Stimulated activated CD4-positive, alpha-beta T cell treated with anti-CD3 and anti-CD28 coated beads, Interleukin-1b, Interleukin-23, amount 100 ng/mL, for 48 hours (primary cell): ENCODE results near the gene EPAS1.

Experiments used
- DNase-seq: peaks from one replicate; pipeline ENCODE4 v3.0.0-alpha.2; 2020

The EPAS1 gene

DNA sequence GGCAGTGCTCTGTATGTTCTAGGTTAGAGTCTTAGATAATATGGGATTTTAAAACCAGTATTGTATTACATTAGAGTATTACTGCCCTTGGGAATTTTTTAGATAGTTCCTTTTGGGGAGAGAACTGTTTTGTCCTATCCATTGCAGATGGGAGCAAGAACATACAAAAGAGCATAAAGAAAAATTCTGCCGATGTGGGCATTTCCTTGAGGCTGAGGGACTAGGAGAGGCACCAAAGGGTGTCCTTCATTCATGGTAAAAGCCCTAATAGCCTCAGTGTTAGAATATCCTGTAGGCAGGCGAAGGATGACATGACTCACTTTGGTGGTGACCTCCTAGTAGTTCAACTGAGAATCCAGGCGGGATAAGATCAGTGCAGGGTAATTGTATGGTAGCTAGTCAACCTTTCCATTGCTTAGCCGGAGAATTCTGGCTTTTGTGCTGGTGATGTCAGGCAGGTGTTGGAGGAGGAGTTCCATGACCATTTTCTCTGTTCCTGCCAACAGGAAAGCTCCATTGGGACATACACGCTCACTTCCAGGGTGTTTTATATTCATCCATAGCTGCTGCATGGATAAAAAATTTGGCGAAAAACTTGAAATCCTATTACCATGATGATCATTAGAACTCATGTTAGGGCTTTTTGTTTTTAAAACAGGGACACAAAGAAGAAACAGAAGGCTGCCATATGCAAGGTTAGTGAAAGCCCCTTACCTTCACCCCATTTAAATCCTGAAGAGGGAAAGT is 28.1 kb downstream of the EPAS1 start:
- DNase-seq = no peak

DNA sequence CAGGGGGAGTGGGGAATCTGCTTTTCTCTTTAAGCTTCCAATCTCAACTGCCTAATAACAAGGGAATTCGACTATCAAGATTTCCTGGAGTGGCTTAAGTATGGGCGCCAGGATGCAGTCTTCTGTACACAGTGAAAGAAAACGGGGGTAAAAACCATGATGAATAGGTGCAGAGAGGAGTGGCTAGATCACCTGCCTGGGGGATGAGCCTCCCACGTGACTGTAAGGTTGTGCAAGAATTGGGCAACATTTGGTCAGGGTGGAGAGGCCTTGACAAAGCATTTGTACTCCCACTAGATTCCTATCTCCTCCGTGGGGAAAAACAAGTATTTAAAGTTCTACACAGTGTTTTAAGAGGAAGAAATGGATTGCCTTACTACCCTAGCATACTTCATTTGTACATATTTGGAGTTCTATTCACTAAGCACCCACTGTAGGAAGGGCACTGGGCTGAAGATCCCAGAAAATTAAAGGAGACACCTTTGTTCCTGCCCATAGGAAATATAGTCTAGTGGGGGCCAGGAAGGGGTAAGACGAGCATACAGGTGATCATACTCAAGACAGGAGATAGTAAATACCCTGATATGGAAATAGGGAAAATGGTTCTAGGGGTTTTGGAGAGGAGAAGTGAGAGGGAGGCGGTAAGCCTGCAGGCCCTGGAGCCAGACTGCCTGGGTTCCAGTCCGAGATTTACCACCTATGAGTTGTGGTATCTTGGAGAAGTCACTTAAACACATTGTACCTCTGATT is 29.2 kb downstream of the EPAS1 start:
- DNase-seq = no peak

DNA sequence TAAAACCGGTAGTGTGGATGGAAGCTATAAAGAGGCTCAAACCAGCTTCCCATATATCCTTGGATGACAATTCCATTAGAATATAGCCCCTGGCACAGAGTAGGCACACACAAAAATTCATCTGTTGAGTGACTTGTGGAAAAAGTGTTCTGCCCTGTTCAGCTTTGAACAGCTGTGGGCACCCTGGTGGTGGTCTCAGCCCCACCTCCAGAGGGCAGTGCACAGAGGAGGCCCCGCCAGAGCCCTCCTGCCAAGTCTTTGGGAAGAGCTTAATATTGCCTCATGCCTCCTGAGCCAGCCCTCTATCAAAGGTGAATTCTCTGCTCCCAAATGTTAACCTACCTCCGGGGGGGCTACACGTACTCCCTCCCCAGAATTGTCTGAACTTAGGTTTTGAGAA is 30.4 kb downstream of the EPAS1 start:
- DNase-seq = no peak

DNA sequence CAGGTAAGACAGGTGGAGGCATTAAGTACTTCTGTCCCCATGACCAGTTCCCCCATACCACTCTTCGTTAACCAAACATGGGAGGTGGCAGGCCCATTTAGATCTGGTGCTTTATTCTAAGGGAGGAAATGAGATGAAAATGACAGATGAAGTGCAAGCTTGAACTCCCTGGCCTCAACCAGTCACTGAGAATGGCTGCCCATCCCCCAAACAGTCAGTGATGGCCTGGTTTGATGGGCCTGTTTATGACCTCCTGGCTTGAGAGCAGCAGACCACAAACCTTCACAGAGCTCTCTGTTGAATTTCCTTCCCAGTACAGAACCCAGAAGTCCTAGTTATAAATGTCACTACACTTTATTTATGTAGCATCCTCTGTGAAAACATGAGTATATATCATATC is 31.1 kb downstream of the EPAS1 start:
- no peak for DNase-seq

DNA sequence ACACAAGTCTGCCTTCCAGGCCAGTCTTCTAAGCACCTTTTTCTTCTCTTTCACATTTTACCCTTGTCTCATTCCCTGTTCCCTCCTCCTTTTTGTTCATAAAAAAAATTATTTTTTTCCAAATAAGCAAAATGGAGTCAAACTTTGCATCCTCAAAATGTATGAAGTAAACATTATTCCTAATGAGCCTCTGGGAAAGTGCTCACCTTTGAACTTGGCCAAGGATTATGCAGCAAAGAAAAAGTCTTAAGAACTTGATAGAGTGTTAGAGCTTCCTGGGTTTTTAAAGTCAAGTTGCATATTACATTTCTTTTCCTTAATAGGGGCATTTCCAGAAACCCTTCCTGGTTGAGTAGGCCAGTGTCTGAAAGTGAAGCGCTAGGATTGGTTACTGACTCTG is 31.6 kb downstream of the EPAS1 start:
- no peak for DNase-seq

DNA sequence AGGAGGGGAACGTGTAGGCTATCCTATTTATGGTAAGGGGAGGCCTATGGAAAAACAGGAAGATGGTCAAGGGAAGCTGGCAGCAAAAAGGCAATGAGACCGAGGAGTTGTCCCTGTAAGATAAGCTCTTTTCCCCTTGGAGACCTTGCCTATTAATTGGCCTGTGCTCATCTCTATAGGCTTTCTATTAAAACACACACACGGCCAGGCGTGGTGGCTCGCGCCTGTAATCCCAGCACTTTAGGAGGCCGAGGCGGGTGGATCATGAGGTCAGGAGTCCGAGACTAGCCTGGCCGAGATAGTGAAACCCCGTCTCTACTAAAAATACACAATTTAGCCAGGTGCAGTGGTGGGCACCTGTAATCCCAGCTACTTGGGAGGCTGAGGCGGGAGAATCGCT is 32.1 kb downstream of the EPAS1 start:
- no peak for DNase-seq

DNA sequence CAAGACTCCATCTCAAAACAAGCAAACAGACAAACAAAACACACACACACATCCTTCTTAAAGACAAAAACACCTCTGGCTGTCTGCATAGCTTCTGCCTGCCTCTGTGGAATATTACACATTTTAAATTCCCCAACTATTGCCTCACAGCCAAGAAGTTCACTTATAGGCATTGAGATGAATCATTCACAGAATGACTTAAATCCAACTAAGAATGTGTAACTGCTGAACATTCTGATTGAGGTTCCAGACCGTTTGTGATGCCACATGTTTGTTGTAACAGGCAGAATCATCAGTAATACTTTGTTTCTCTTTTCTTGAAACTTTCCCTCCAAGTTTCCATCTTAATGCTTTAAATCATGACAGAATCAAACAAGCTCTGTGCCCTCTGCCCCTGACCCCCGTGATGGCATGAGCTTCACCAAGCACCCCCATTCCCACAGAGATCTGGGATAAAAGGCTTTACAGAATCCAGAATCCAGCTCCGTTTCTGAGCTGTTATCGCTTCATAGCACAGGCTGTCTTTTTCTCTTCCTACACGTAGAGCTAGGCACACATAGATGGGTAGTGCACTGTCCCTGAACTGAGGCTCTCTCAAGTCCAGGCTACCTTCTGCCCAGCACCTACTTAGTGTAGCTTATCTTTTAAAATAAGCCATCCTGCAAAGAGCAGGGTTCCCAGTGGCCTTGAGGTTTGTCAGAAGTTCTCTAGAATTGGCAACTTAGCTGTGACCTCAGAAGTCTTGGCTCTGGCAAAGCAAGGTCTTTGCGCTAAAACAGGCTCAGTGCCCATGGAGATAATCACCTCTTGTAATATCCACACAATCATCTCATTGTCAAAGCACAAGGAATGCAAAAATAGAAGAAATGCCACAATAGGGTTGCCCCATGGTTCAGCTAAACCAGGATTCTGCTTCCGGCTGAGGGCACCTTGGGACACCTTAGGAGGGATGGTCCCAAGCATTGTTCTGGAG is 32.9 kb downstream of the EPAS1 start:
- DNase-seq = no peak

DNA sequence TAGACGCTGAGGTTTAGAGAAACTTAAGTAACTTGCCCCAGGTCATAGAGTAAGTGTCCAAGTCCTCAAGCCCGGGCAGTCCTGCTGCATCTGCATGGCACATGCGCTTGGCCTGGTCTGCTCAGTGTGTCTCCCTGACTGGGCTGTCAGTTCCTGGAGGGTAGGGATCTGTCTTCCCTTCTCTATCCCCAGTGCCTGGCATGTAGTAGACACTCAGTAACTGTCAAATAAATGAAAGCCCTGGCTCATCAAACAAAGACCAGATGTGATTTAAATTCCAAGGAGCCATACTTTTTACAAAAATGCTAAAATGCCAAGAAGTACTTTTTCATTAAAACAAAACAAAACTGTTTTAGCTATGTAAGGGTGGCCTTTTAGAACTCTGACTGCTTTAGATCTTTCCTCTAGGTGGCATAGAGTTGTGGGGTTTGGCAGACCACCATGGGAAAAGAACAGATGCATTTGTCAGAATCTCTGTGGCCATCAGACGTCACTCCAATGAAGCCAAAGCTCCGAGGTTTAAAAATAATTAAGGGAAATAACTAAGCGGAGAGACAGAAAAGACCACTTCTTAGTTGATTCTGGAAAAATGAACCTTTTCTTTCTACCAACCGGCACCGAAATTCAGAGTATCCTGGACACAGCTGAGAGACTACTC is 34.0 kb downstream of the EPAS1 start:
- DNase-seq = no peak

DNA sequence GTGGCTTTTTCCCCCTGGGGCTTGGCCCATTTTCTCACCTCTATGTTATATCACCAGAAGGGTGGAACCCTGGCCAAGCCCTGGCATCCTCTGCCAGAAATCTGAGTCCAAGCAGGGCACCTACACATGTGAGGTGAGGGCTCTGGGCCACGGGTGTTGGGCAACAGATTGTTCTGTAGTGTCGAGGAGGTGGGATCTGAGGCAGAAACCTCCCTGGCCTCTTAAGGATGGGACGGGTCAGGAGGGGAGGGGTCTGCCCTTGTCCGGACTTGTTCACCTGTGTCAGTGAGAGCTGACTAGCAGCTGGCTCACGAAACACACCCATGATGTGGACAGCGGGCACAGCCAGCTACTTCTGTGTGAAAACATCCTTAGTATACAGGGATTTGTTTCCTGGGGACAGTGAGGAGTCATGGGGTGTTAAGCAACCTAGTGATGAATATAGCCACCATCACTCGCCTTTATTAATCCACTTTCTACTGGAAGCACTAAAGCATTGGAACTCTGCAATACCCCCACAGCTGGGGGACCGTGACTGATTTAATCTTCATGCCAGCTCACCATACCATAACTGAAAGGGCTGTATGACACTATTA is 35.6 kb downstream of the EPAS1 start:
- DNase-seq = no peak

DNA sequence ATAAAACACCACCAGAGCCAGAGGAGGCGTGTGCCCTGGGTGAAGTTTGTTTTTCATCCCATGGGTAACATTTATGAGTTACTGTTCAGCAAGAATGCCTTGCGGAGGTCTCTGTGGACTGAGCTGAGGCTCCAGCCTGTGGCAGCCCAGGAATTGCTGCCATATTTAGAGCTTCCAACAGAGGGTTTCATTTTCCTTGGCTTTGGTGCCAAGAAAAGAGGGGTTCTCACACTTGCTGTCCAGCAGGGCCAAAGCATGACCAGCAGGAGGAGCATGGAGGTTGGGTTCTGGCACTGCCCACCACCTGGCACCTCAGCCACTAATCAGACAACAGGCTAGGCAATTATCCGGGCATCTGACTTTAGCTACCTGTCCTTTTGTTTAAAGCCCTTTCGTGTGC is 36.7 kb downstream of the EPAS1 start:
- no peak for DNase-seq

DNA sequence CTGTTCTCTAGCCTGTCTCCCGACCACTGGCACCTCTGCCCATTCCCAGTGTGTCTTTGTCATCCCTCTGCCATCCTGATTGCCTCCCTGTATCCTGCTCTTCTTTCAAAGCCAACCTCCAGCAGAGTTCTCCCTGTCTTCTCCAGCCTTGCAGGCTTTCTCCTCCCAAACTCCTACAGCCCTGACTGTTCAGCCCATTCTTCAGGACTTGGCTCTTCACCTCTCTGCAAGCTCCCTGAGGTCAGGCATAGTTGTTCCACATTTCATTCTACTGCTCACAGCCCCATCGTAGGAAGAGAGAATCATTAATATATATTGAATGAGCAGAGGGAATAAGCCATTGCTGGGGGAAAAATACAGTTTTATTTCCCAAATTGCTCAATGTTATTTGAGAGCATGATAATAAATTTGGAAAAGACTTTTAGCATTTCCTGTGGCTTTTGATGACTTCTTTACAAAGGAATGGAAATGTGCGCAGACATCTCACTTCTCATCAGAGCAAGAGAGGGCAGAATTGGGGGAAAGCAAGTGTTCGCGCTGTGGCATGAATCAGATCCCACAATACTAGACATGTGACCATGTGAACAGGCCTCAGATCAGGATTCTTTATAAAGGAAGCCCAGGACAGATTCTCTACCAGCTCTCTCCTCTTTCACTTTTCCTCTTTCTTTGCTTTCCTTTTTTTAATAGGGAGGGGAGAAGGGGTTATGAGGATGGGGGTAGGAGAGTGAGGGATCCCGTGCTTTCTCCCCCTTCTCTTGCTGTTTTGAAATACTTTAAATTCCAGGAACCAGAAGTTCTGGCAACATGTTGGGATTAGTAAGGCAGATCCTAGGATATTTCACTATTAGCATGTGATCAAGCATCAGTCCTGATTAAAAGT is 37.4 kb downstream of the EPAS1 start:
- no peak for DNase-seq

DNA sequence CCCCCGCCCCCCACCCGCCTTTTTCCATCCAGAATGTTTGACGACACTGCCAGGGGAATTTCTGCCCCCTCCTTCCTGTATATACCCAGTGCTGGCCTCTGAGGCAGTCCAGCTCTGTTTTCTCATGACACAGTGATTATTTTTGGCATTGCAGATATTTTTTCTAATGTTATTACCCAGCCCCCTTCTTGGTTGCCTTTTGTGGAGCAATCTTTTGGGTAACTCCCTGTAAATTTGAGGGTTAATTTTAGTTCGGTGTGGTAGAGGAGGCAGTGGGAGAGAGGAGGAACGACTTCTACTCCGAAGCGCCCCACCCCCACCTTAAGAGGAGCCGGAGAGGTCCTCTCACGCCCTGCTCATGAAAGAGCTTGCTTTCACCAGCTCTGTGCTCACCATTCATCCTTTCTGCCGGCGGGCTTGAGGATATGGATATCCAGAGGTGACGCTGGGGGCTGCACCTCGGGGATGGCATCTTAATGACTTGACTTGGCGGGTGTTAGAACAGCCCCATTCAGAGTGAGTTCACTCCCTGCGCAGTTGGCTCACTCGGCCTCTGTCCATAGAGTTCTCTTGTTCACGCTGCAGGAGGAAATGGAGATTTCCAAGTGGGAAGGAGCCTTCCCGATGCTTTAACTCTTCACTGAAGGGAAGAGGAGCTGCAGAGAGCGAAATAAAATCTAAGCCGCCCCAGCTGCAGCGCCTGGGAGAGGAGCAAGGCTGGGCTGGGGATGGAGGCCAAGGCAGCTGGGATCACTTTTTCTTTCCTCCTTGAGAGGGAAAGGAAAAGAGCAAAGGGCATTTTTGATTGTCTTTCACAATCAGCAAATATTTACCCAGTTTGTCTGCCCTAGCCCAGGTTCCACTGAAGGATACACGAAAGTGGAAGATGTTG is 38.4 kb downstream of the EPAS1 start:
- DNase-seq = no peak

DNA sequence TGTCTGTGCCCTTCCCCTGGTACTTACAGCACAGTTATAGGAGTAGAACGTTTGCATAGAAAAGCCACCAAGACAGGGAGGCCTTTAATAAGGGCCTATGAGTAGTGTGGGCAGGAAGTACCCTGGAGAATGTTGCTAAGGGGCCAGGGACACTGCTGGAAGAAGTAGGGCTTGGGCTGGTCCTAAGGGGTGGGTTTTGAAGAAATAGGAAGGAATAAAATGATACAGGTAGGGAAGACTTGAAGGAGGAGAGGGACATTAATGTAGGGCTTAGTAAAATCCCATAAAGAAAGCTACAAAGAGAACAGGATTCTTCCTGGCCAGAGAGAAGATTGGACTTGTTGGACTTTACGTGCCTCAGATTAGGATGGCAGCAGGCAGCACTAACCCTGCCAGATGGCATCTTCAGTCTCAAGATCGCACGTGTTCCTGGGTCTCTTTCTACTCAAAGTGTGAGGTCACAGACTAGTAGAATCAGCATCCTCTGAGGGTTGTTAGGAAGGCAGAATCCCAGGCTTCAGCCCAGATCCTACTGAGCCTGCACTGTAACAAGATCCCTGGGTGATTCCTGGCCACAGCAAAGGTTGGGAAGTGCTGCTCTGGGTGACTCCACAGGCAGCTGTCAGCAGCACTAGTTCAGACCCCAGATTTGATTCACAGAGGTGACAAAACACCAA is 39.2 kb downstream of the EPAS1 start:
- DNase-seq = no peak

DNA sequence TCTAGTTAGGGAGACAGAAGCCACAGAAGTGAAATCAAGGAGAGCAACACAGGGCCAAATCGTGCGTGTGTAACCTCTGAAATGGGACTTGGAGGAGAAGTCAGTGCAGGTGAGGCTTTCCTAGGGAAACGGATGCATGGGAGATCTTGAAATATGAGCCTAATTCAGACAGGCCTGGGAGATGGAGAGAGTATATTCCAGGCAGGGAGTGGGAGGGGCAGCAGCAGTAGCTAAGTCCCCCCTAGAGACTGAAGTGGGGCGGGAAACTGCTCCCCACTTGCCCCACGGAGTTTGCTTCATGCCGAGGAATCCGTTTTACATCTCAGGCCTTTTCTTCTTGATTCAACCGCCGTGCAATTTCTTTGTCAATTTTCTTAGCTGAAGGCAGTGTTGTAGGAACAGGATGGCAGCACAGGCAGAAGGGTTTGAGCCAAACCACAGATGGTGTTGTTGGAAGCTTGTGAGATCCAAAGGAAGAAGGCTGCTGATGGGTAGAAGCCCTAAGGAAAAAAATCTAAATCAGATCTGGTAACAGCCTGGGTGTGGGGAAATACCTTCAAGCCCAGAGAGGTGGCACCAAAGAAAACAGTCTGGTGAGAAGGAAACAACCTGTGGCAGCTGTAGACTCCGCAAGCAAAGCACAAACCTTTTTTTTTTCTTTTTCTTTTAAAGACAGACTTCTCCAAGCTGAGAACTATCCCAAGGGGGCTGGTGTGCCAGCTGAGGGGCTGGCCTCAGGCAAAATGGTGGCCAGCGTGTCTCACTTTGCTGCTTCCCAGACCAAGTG is 40.2 kb downstream of the EPAS1 start:
- no peak for DNase-seq

DNA sequence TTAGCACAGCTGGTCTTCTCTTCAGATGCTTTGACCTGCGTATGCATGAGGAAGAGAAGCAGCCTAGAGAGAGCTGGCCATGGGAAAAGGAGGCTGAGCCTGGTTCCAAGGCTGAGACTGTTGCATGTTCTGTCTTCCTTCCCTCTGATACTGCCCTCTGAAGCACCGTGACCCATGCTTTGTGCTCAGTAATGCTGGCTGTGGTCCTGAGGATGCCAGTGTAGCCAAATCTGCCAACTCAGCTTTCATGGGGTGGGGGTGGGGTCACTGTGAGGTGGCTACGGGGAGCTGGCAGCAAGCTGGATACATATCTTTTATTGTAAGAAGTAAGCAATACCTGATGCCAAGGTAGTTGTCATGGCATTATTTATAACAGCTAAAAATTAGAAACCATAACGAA is 41.5 kb downstream of the EPAS1 start:
- no peak for DNase-seq

DNA sequence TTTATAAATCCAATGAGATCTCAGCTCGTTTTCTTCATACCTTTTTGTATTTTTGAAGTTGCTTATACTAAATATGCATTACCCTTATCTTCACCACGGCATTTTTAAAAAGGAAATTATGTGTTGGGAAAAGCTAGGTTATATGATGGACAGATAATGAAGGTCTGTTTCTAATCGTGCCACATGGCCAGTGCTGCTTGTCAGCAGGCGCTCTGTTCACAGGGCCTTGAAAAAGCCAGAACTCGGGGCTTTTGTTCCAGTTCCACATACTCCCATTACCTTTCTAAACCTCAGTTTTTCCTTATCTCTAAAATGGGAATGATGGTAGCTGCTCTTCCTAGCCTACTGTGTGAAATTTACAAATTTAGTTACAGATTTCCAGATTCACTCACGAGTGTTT is 42.0 kb downstream of the EPAS1 start:
- DNase-seq = no peak

DNA sequence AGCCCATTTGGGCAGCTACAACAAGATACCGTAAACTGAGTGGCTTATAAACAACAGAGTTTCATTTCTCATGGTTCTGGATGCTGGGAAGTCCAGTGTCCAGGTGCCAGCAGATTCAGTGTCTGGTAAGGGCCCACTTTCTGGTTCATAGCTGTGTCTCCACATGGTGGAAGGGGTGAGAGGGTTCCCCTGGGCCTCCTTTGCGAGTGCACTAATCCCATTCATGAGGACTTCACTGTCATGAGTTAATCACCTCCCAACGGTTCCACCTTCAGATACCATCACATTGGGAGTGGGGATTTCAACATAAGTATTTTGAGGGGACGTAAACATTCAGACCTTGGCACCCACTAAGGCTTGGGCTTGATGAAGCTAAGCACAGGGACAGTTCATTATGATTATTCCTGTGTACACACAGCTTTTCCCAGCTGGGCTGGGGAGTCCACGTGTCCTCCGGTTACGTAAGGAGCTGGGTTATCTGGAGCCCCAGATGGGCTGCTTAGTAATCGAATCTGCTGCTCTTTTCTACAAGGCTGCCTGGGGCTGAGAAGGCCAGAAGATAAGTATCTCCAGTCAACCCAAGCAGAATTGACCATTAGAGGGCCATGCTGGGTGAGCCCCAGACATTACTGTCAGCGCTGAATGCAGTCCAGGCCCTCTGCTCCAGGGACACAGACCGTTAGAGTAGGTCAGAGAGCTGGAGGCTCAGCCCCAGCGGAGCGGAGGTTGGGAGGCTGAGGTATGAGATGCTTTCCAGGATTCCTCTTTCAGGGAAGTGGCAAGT is 42.7 kb downstream of the EPAS1 start:
- no peak for DNase-seq
